AG09309 (cell line): ENCODE measurements around the gene IRF2BPL.
A peak's percentile ranks its signal among the peaks of the same experiment; 100 is the strongest.

ENCODE experiments used
- DNase-seq: peaks from one replicate; pipeline ENCODE4 v3.0.0-alpha.2; 2010; ENCODE audit warnings: low read depth
- H3K4me3 ChIP-seq: 2 replicates; pipeline ENCODE4 v1.5.1; 2011; ENCODE audit warnings: mild to moderate bottlenecking, low read depth, low read length, moderate library complexity; ENCODE audit not compliant: control insufficient read depth
- CTCF ChIP-seq: IDR thresholded peaks from 2 replicates; pipeline ENCODE4 v1.5.1; 2011; ENCODE audit warnings: mild to moderate bottlenecking, low read depth, low read length, inconsistent platforms; ENCODE audit not compliant: insufficient read depth, control insufficient read depth; ENCODE audit errors: missing control alignments

The IRF2BPL gene

GRCh38 chr14:77036484-77037214 lies 8.1 kb upstream of the IRF2BPL start:
- TF ChIP-seq CTCF = no peak
- DNase-seq = no peak
- no peak overlapping the region for H3K4me3 ChIP-seq

GRCh38 chr14:77035267-77035666 lies 6.8 kb upstream of the IRF2BPL start:
- no peak overlapping the region for H3K4me3 ChIP-seq
- no peak for DNase-seq
- no peak for TF ChIP-seq CTCF

- H3K4me3 ChIP-seq = peak overlapping the region; percentile 53
- DNase-seq = no peak
- TF ChIP-seq CTCF = no peak
Measured at GRCh38 chr14:77033622-77034589, 5.4 kb upstream of the IRF2BPL start.

GRCh38 chr14:77032844-77033621 lies 4.5 kb upstream of the IRF2BPL start:
- H3K4me3 ChIP-seq = peak overlapping the region; percentile 53
- no peak for TF ChIP-seq CTCF
- DNase-seq = peak; percentile 98

- TF ChIP-seq CTCF = no peak
- H3K4me3 ChIP-seq = peak overlapping the region; percentile 31
Measured at GRCh38 chr14:77032491-77032843, 4.0 kb upstream of the IRF2BPL start.

More at GRCh38 chr14:77032491-77032843, 4.0 kb upstream of the IRF2BPL start:
- no peak for DNase-seq
